MM.1S (cell line): ENCODE results near the gene RPGRIP1L.

ENCODE experiments used
- CTCF ChIP-seq: fragments of 300-600 bp; sonication (generic); IDR thresholded peaks from 2 replicates; pipeline ENCODE4 v1.5.1; 2016; ENCODE audit warnings: antibody characterized with exemption, low read length, mixed read lengths
- EZH2 ChIP-seq: fragments of 300-600 bp; sonication (generic); optimal IDR thresholded peaks from 2 replicates; pipeline ENCODE3; 2017; ENCODE audit warnings: low read depth, mild to moderate bottlenecking, antibody characterized with exemption, low read length, mixed read lengths
- EZH2phosphoT487 ChIP-seq: fragments of 300-600 bp; sonication (generic); IDR thresholded peaks from 2 replicates; pipeline ENCODE4 v1.6.1; 2018; ENCODE audit warnings: antibody characterized with exemption, low read length

GRCh38 chr16:53609536-53609935 lies 94.1 kb downstream of the RPGRIP1L start:
- TF ChIP-seq CTCF, result no peak
- no peak for TF ChIP-seq EZH2phosphoT487
- TF ChIP-seq EZH2, result no peak
